Measurements from ENCODE around the gene TTLL12. TPM values are rescaled to one million over a fixed set of nuclear protein-coding genes. Genes with fewer than 3 reads are reported as not detected.

The TTLL12 gene
- total and polyA plus RNA-seq, 2 experiments from 2014 or later = 45.9 to 62.7 TPM

GRCh38 chr22:43231724-43232034, 44.7 kb upstream of the TTLL12 start:
- DNase-seq (ENCODE audit: low read depth in 1 of 2, low spot score in 1 of 2) = no peak
- no peak for TF ChIP-seq CTCF (IDR thresholded peaks at IDR 0.05; ENCODE audit: low read depth, low read length)
- Histone ChIP-seq H3K9me3 (ENCODE audit: low read depth) (no peaks in the 10 kb centered on the region), H3K4me3 (no peak overlapping the region), H3K27me3 (no peaks in the 10 kb centered on the region), H3K4me1 (ENCODE audit: low read depth) (peaks cover 6% of the 10 kb centered on the region), H3K36me3 (no peaks in the 10 kb centered on the region), H3K27ac (no peak overlapping the region)

GRCh38 chr22:43230971-43231723, 44.2 kb upstream of the TTLL12 start:
- H3K27ac ChIP-seq = no peak overlapping the region
- H3K4me3 ChIP-seq = no peak overlapping the region
- no peaks in the 10 kb centered on the region for H3K9me3 ChIP-seq (ENCODE audit: low read depth)
- peak; percentile 48 to 71 for DNase-seq (ENCODE audit: low read depth in 1 of 2, low spot score in 1 of 2)
- H3K36me3 ChIP-seq = no peaks in the 10 kb centered on the region
- peak; percentile 92 for TF ChIP-seq CTCF (IDR thresholded peaks at IDR 0.05; ENCODE audit: low read depth, low read length)
- H3K27me3 ChIP-seq = no peaks in the 10 kb centered on the region
- H3K4me1 ChIP-seq (ENCODE audit: low read depth) = peaks cover 7% of the 10 kb centered on the region

- H3K27me3 ChIP-seq = no peaks in the 10 kb centered on the region
- H3K9me3 ChIP-seq (ENCODE audit: low read depth) = no peaks in the 10 kb centered on the region
- no peak for TF ChIP-seq CTCF (IDR thresholded peaks at IDR 0.05; ENCODE audit: low read depth, low read length)
- no peak overlapping the region for H3K27ac ChIP-seq
- no peak overlapping the region for H3K4me3 ChIP-seq
- peaks cover 8% of the 10 kb centered on the region for H3K4me1 ChIP-seq (ENCODE audit: low read depth)
- H3K36me3 ChIP-seq = no peaks in the 10 kb centered on the region
- no peak for DNase-seq (ENCODE audit: low read depth in 1 of 2, low spot score in 1 of 2)
These were observed 43.6 kb upstream of the TTLL12 start for GRCh38 chr22:43230571-43230970.

GRCh38 chr22:43228863-43229262, 41.9 kb upstream of the TTLL12 start:
- Histone ChIP-seq H3K27ac (no peak overlapping the region), H3K4me3 (no peak overlapping the region), H3K4me1 (ENCODE audit: low read depth) (peaks cover 8% of the 10 kb centered on the region), H3K9me3 (ENCODE audit: low read depth) (no peaks in the 10 kb centered on the region), H3K36me3 (no peaks in the 10 kb centered on the region), H3K27me3 (no peaks in the 10 kb centered on the region)
- TF ChIP-seq CTCF (IDR thresholded peaks at IDR 0.05; ENCODE audit: low read depth, low read length) = no peak
- DNase-seq (ENCODE audit: low read depth in 1 of 2, low spot score in 1 of 2) = no peak

GRCh38 chr22:43228330-43228729, 41.4 kb upstream of the TTLL12 start:
- TF ChIP-seq CTCF (IDR thresholded peaks at IDR 0.05; ENCODE audit: low read depth, low read length) = peak; percentile 52
- H3K36me3 ChIP-seq = no peaks in the 10 kb centered on the region
- H3K4me3 ChIP-seq = no peak overlapping the region
- H3K4me1 ChIP-seq (ENCODE audit: low read depth) = peaks cover 8% of the 10 kb centered on the region
- H3K27ac ChIP-seq = no peak overlapping the region
- H3K27me3 ChIP-seq = no peaks in the 10 kb centered on the region
- peak; percentile 37 to 59 for DNase-seq (ENCODE audit: low read depth in 1 of 2, low spot score in 1 of 2)
- H3K9me3 ChIP-seq (ENCODE audit: low read depth) = no peaks in the 10 kb centered on the region
